Gastrocnemius medialis (tissue), 4 donors: Measurements from ENCODE around the gene TAS2R13. TPM values are rescaled to one million over a fixed set of nuclear protein-coding genes. Genes with fewer than 3 reads are reported as not detected.

Experiments
- ATAC-seq, 2 donors: fragments of 150-250 bp; one replicate each; pipeline ENCODE4 v1.9.1; 2016
- DNase-seq, 2 donors: peaks; one replicate each; pipeline ENCODE4 v3.0.0-alpha.2; 2019
- H3K27ac ChIP-seq, 4 donors: fragments of 200-600 bp; sonication (generic); 1 replicate in 1 of 4; 2 replicates in 3 of 4; pipeline ENCODE4 v1.5.1; 2016 to 2018; ENCODE audit warnings: mild to moderate bottlenecking in 2 of 4, moderate library complexity in 1 of 4
- H3K27me3 ChIP-seq, 3 donors: fragments of 200-600 bp; sonication (generic) in 2 of 3; 1 replicate in 1 of 3; 2 replicates in 2 of 3; pipeline versions ENCODE4 v1.5.1 to v1.6.0; 2016 to 2019; ENCODE audit warnings: mild to moderate bottlenecking in 1 of 3, moderate library complexity in 1 of 3
- H3K36me3 ChIP-seq, 2 donors: fragments of 200-600 bp; sonication (generic) in 1 of 2; one replicate each; pipeline ENCODE4 v1.5.1; 2017 to 2018
- H3K4me1 ChIP-seq, 2 donors: fragments of 200-600 bp; sonication (generic) in 1 of 2; one replicate each; pipeline ENCODE4 v1.5.1; 2016 to 2017; ENCODE audit warnings: mild to moderate bottlenecking in 2 of 2
- H3K4me3 ChIP-seq, 4 donors: fragments of 200-600 bp; sonication (generic) in 3 of 4; 1 replicate in 1 of 4; 2 replicates in 3 of 4; pipeline ENCODE4 v1.5.1; 2016 to 2019; ENCODE audit warnings: mild to moderate bottlenecking in 2 of 4
- H3K9me3 ChIP-seq, 3 donors: fragments of 200-600 bp; sonication (generic) in 2 of 3; 1 replicate in 1 of 3; 2 replicates in 2 of 3; pipeline ENCODE4 v1.5.1; 2016 to 2019
- CTCF ChIP-seq, 5 experiments: fragments of 450-650 bp in 3 of 5; fragments of 200-600 bp in 2 of 5; sonication (generic) in 2 of 5; IDR thresholded peaks in 4 of 5; conservative IDR thresholded peaks in 1 of 5; 1 replicate in 4 of 5; 2 replicates in 1 of 5; pipeline ENCODE4 v1.5.1; 2016 to 2019; ENCODE audit warnings: antibody characterized with exemption in 5 of 5, mild to moderate bottlenecking in 3 of 5, moderate library complexity in 3 of 5
- POLR2A ChIP-seq, 2 donors: fragments of 450-650 bp; IDR thresholded peaks; one replicate each; pipeline ENCODE4 v1.6.1; 2017; ENCODE audit warnings: antibody characterized with exemption in 2 of 2, mild to moderate bottlenecking in 2 of 2, moderate library complexity in 2 of 2
- in situ Hi-C, 4 donors: fragments of 200-750 bp; cut with MboI; loops; one replicate each; pipeline versions ENCODE4 v1.15.0 to v1.8.0; 2017; ENCODE audit warnings: low sequenced_read_pairs in 4 of 4
- intact Hi-C: fragments of 100-400 bp; cut with DNase I; formaldehyde crosslinking; loops from one replicate; pipeline ENCODE4 v1.15.1; 2023; ENCODE audit warnings: low total_unique reads
- total RNA-seq, 4 donors: library from RNA; depleted of rRNA; stranded (reverse); fragments of >200 nt; gene quantifications; one replicate each; pipeline versions ENCODE4 v1.1.0 to v1.2.3, GENCODE V29; 2016

TAS2R13 gene
- total RNA-seq, 4 donors from 2014 or later, result 0.26 to 3.8 TPM; not detected in 2

GRCh38 chr12:10941916-10942607, 32.7 kb upstream of the TAS2R13 start:
- Histone ChIP-seq H3K4me1 (no peaks in the 10 kb centered on the region), H3K27ac (no peak overlapping the region), H3K36me3 (no peaks in the 10 kb centered on the region), H3K9me3 (no peaks in the 10 kb centered on the region), H3K4me3 (no peak overlapping the region), H3K27me3 (no peaks in the 10 kb centered on the region)
- DNase-seq, result no peak
- no peak for TF ChIP-seq POLR2A (IDR thresholded peaks at IDR 0.05)
- no peak for TF ChIP-seq CTCF (IDR thresholded peaks at IDR 0.05 in 4 of 5, conservative IDR thresholded peaks at IDR 0.05 in 1 of 5)
- in situ Hi-C loops, result no loop called here
- intact Hi-C loops, result no loop called here
- no peak for ATAC-seq

GRCh38 chr12:10941369-10941768, 32.0 kb upstream of the TAS2R13 start:
- in situ Hi-C loops, result no loop called here
- H3K9me3 ChIP-seq, result no peaks in the 10 kb centered on the region
- TF ChIP-seq CTCF (IDR thresholded peaks at IDR 0.05 in 4 of 5, conservative IDR thresholded peaks at IDR 0.05 in 1 of 5) (no peak), POLR2A (IDR thresholded peaks at IDR 0.05) (no peak)
- no peaks in the 10 kb centered on the region for H3K27me3 ChIP-seq
- no peak overlapping the region for H3K27ac ChIP-seq
- intact Hi-C loops, result no loop called here
- ATAC-seq, result no peak
- no peak overlapping the region for H3K4me3 ChIP-seq
- DNase-seq, result no peak
- H3K4me1 ChIP-seq, result no peaks in the 10 kb centered on the region
- no peaks in the 10 kb centered on the region for H3K36me3 ChIP-seq

GRCh38 chr12:10940389-10940788, 31.0 kb upstream of the TAS2R13 start:
- Histone ChIP-seq H3K9me3 (no peaks in the 10 kb centered on the region), H3K4me3 (no peak overlapping the region), H3K4me1 (no peaks in the 10 kb centered on the region), H3K27me3 (no peaks in the 10 kb centered on the region), H3K27ac (no peak overlapping the region), H3K36me3 (no peaks in the 10 kb centered on the region)
- TF ChIP-seq CTCF (IDR thresholded peaks at IDR 0.05 in 4 of 5, conservative IDR thresholded peaks at IDR 0.05 in 1 of 5) (no peak), POLR2A (IDR thresholded peaks at IDR 0.05) (no peak)
- no peak for ATAC-seq
- in situ Hi-C loops, result no loop called here
- intact Hi-C loops, result no loop called here
- no peak for DNase-seq

DNA sequence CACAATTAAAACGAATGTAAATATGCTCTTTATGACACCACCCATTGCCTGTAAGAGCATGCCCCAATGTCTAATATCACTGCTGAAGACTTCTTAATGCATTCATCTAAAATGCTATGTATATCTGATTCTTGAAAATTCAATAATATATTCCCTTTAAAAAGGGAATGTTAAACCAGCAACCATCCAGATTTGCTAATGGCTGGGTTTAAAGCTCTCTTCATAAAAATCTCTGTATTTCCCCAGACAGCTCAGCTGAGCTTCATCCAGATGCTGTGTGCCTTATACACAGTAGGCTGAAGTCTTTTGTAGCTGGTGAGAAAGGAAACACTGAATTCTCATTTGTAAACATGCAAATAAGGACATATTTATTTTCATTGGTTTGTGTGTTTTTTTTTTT, 29.8 kb upstream of the TAS2R13 start, which contains the start of gene TAS2R14:
Gene TAS2R14 (minus strand): TSS at position 101 of the 400 bp plus-strand sequence. CDS start 56 bp downstream, at position 45.
- Histone ChIP-seq H3K27ac (no peak within 1 kb of the TSS), H3K27me3 (no peaks in the 10 kb centered on the region), H3K9me3 (no peaks in the 10 kb centered on the region), H3K4me1 (no peaks in the 10 kb centered on the region), H3K4me3 (no peak within 1 kb of the TSS), H3K36me3 (no peaks in the 10 kb centered on the region)
- ATAC-seq (no peak), DNase-seq (no peak)
- no peak for TF ChIP-seq CTCF (IDR thresholded peaks at IDR 0.05 in 4 of 5, conservative IDR thresholded peaks at IDR 0.05 in 1 of 5)
- TF ChIP-seq POLR2A (IDR thresholded peaks at IDR 0.05), result no peak
- intact Hi-C loops, result no loop called here
- in situ Hi-C loops, result no loop called here

DNA sequence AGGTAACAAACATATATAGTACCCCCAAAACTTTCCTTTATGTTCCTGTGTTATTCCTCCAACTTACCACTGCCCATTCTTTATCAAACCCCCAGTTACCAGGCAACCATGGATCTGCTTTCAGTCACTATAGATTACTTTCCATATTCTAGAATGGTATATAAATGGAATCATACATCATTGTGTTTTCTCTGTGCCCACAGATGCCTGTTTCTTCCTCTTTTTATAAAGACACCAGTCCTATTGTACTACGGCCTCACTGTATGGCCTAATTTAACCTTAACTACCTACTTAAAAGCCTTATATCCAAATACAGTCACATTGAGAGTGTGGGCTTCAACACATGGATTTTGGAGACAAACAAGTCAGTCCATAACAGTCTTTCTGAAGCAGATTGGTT, 27.1 kb upstream of the TAS2R13 start:
- Histone ChIP-seq H3K9me3 (no peaks in the 10 kb centered on the region), H3K4me3 (no peak overlapping the region), H3K36me3 (no peaks in the 10 kb centered on the region), H3K27me3 (no peaks in the 10 kb centered on the region), H3K4me1 (no peaks in the 10 kb centered on the region), H3K27ac (no peak overlapping the region)
- ATAC-seq (no peak), DNase-seq (no peak)
- no peak for TF ChIP-seq CTCF (IDR thresholded peaks at IDR 0.05 in 4 of 5, conservative IDR thresholded peaks at IDR 0.05 in 1 of 5)
- TF ChIP-seq POLR2A (IDR thresholded peaks at IDR 0.05), result no peak
- intact Hi-C loops (no loop called here), in situ Hi-C loops (no loop called here)
